GM23338 (cell line): ENCODE results near the gene FILIP1L. TPM values are rescaled to one million over a fixed set of nuclear protein-coding genes. Genes with fewer than 3 reads are reported as not detected.

ENCODE experiments used
- ATAC-seq: fragments of 200-7000 bp; cut with Tn5 transposase; 3 replicates; pipeline ENCODE4 v1.9.1; 2020
- DNase-seq: peaks from one replicate; pipeline ENCODE4 v3.0.0-alpha.2; 2015; ENCODE audit warnings: low spot score
- H2AFZ ChIP-seq: fragments of 200-600 bp; sonication (generic); 2 replicates; pipeline ENCODE4 v1.8.0; 2016; ENCODE audit warnings: antibody characterized with exemption, mild to moderate bottlenecking, moderate library complexity
- H3F3A ChIP-seq: fragments of 200-600 bp; sonication (generic); replicated peaks from 2 replicates; pipeline ENCODE4 v1.8.0; 2017; ENCODE audit warnings: antibody characterized with exemption, mixed run types, low read depth
- H3K27ac ChIP-seq: fragments of 200-600 bp; sonication (generic); 2 replicates; pipeline ENCODE4 v1.6.1; 2016; ENCODE audit warnings: low read depth
- H3K27me3 ChIP-seq: fragments of 200-600 bp; sonication (generic); 2 replicates; pipeline ENCODE4 v1.8.0; 2016; ENCODE audit warnings: mild to moderate bottlenecking, mixed run types, moderate library complexity; ENCODE audit not compliant: insufficient read depth
- H3K36me3 ChIP-seq: fragments of 200-600 bp; sonication (generic); 2 replicates; pipeline ENCODE4 v1.8.0; 2016; ENCODE audit warnings: mild to moderate bottlenecking; ENCODE audit not compliant: insufficient read depth
- H3K4me1 ChIP-seq: fragments of 200-600 bp; sonication (generic); 2 replicates; pipeline ENCODE4 v1.8.0; 2016; ENCODE audit warnings: mild to moderate bottlenecking, moderate library complexity; ENCODE audit not compliant: insufficient read depth
- H3K4me2 ChIP-seq: fragments of 200-600 bp; sonication (generic); 2 replicates; pipeline ENCODE4 v1.7.1; 2017; ENCODE audit warnings: mixed run types
- H3K4me3 ChIP-seq: fragments of 200-600 bp; sonication (generic); 2 replicates; pipeline ENCODE4 v1.6.1; 2016; ENCODE audit warnings: mixed run types
- H3K79me2 ChIP-seq: fragments of 200-600 bp; sonication (generic); replicated peaks from 2 replicates; pipeline ENCODE4 v1.8.0; 2017; ENCODE audit warnings: mild to moderate bottlenecking; ENCODE audit not compliant: insufficient read depth
- H3K9me2 ChIP-seq: fragments of 200-600 bp; sonication (generic); 2 replicates; pipeline ENCODE4 v1.8.0; 2017; ENCODE audit not compliant: insufficient read depth
- H4K20me1 ChIP-seq: fragments of 200-600 bp; sonication (generic); replicated peaks from 2 replicates; pipeline ENCODE4 v1.8.0; 2017; ENCODE audit warnings: mild to moderate bottlenecking; ENCODE audit not compliant: insufficient read depth
- H3K27ac Mint-ChIP-seq: 2 replicates; pipeline ENCODE4 v1.8.0; 2020; ENCODE audit warnings: inconsistent platforms, mild to moderate bottlenecking, moderate library complexity, mixed read lengths
- H3K27me3 Mint-ChIP-seq: 3 replicates; pipeline ENCODE4 v1.8.0; 2022; ENCODE audit warnings: low read depth, mild to moderate bottlenecking, moderate library complexity, mixed read lengths, inconsistent platforms; ENCODE audit not compliant: insufficient read depth, poor library complexity
- H3K36me3 Mint-ChIP-seq: 3 replicates; pipeline ENCODE4 v1.8.0; 2021; ENCODE audit warnings: low read depth, mild to moderate bottlenecking, inconsistent platforms, moderate library complexity, mixed read lengths
- H3K4me1 Mint-ChIP-seq: 3 replicates; pipeline ENCODE4 v1.8.0; 2020; ENCODE audit warnings: mild to moderate bottlenecking, inconsistent platforms, mixed read lengths
- H3K4me3 Mint-ChIP-seq: 3 replicates; pipeline ENCODE4 v1.8.0; 2021; ENCODE audit warnings: moderate library complexity, mild to moderate bottlenecking, inconsistent platforms, mixed read lengths
- H3K9me3 Mint-ChIP-seq: 3 replicates; pipeline ENCODE4 v1.8.0; 2020; ENCODE audit warnings: moderate library complexity, mild to moderate bottlenecking, inconsistent platforms, mixed read lengths
- CREB1 ChIP-seq: fragments of 250-450 bp; sonication (Bioruptor Pico); IDR thresholded peaks from 2 replicates; pipeline ENCODE4 v1.5.0; 2020; ENCODE audit warnings: low read depth, mild to moderate bottlenecking, moderate library complexity
- CTCF ChIP-seq, 2 experiments: fragments of 200-600 bp in 1 of 2; sonication (generic) in 1 of 2; conservative IDR thresholded peaks; 2 replicates each; pipeline versions ENCODE4 v1.5.1 to v1.6.1; 2016 to 2017; ENCODE audit warnings: antibody characterized with exemption in 2 of 2, low read depth in 2 of 2, mild to moderate bottlenecking in 2 of 2, moderate library complexity in 1 of 2
- EZH2phosphoT487 ChIP-seq: fragments of 200-600 bp; sonication (generic); IDR thresholded peaks from one replicate; pipeline ENCODE4 v1.8.1; 2018; ENCODE audit warnings: antibody characterized with exemption; ENCODE audit not compliant: unreplicated experiment
- polyA plus RNA-seq: library from polyadenylated mRNA; unstranded; fragments of >200 nt; fragmentation: Nextera tagmentation; extraction: Ambion mirVana; gene quantifications from 2 replicates; pipeline ENCODE4 v1.2.1, GENCODE V29; 2016
- total RNA-seq: library from RNA; depleted of rRNA; stranded (reverse); fragments of >200 nt; shearing (Covaris generic); gene quantifications from 2 replicates; pipeline ENCODE4 v1.2.3, GENCODE V29; 2014
- TF ChIP-seq, protein P1 (sequence below): fragments of 250-450 bp; sonication (Bioruptor Pico); IDR thresholded peaks from 2 replicates; pipeline ENCODE4 v1.5.0; 2020; ENCODE audit warnings: mild to moderate bottlenecking, moderate library complexity

Gene FILIP1L
- total and polyA plus RNA-seq, 2 experiments from 2014 or later: 1.6 TPM; not detected in 1

DNA sequence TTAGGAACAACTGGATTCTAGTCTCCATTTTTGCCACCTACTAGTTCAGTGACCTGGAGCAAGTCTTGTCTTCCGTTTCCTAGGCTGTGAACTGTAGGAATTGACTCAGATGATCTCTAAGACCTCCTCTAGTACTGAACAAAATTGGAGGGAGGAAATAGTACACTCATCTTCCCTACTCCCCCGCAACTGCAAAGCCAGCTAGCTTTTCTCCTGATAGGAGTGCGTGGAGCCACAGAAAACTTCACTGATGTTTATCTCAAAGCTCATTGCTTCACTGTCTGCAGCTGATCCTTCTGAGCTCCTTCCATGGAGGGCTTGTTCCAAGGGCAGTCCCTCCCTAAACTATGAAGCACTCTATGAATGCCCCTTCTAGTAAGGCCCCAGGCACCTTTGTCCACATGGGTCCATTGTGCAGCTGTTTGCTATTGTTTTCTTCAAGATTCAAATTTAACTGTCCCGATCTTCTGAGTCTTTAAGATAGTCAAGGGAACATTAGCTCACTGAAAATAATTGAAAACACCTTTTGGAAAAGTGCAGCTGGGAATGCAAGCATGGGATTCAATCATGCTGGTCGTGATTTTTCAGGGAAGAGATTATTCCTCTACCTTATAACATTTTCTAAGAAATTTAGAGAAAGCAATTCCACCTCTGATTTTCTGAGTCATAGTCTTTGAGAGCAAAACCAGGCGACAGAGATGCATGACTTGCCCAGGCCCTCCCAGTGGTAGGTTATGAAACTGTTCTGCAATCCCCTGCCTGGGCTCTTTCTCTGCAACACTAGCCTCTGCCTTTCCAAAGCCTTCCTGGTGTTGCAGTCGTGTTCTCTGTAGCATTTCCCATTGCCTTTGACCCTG, 24.3 kb downstream of the FILIP1L start:
- peaks cover 4% of the 10 kb centered on the region for H3K27me3 Mint-ChIP-seq
- H3K27ac Mint-ChIP-seq: peak overlapping the region; percentile 59
- Histone ChIP-seq H3K4me1 (peaks cover 28% of the 10 kb centered on the region; the same call in 1 of the 2 replicates), H4K20me1 (no peaks in the 10 kb centered on the region), H3K79me2 (no peaks in the 10 kb centered on the region), H3K27ac (peak overlapping the region; percentile 12; the same call in 1 of the 2 replicates), H3K27me3 (no peaks in the 10 kb centered on the region), H3F3A (no peaks in the 10 kb centered on the region), H2AFZ (no peak overlapping the region), H3K4me2 (no peak overlapping the region), H3K9me2 (no peaks in the 10 kb centered on the region), H3K36me3 (no peaks in the 10 kb centered on the region), H3K4me3 (no peak overlapping the region)
- ATAC-seq (peak; percentile 97), DNase-seq (peak; percentile 76)
- TF ChIP-seq, protein P1, sequence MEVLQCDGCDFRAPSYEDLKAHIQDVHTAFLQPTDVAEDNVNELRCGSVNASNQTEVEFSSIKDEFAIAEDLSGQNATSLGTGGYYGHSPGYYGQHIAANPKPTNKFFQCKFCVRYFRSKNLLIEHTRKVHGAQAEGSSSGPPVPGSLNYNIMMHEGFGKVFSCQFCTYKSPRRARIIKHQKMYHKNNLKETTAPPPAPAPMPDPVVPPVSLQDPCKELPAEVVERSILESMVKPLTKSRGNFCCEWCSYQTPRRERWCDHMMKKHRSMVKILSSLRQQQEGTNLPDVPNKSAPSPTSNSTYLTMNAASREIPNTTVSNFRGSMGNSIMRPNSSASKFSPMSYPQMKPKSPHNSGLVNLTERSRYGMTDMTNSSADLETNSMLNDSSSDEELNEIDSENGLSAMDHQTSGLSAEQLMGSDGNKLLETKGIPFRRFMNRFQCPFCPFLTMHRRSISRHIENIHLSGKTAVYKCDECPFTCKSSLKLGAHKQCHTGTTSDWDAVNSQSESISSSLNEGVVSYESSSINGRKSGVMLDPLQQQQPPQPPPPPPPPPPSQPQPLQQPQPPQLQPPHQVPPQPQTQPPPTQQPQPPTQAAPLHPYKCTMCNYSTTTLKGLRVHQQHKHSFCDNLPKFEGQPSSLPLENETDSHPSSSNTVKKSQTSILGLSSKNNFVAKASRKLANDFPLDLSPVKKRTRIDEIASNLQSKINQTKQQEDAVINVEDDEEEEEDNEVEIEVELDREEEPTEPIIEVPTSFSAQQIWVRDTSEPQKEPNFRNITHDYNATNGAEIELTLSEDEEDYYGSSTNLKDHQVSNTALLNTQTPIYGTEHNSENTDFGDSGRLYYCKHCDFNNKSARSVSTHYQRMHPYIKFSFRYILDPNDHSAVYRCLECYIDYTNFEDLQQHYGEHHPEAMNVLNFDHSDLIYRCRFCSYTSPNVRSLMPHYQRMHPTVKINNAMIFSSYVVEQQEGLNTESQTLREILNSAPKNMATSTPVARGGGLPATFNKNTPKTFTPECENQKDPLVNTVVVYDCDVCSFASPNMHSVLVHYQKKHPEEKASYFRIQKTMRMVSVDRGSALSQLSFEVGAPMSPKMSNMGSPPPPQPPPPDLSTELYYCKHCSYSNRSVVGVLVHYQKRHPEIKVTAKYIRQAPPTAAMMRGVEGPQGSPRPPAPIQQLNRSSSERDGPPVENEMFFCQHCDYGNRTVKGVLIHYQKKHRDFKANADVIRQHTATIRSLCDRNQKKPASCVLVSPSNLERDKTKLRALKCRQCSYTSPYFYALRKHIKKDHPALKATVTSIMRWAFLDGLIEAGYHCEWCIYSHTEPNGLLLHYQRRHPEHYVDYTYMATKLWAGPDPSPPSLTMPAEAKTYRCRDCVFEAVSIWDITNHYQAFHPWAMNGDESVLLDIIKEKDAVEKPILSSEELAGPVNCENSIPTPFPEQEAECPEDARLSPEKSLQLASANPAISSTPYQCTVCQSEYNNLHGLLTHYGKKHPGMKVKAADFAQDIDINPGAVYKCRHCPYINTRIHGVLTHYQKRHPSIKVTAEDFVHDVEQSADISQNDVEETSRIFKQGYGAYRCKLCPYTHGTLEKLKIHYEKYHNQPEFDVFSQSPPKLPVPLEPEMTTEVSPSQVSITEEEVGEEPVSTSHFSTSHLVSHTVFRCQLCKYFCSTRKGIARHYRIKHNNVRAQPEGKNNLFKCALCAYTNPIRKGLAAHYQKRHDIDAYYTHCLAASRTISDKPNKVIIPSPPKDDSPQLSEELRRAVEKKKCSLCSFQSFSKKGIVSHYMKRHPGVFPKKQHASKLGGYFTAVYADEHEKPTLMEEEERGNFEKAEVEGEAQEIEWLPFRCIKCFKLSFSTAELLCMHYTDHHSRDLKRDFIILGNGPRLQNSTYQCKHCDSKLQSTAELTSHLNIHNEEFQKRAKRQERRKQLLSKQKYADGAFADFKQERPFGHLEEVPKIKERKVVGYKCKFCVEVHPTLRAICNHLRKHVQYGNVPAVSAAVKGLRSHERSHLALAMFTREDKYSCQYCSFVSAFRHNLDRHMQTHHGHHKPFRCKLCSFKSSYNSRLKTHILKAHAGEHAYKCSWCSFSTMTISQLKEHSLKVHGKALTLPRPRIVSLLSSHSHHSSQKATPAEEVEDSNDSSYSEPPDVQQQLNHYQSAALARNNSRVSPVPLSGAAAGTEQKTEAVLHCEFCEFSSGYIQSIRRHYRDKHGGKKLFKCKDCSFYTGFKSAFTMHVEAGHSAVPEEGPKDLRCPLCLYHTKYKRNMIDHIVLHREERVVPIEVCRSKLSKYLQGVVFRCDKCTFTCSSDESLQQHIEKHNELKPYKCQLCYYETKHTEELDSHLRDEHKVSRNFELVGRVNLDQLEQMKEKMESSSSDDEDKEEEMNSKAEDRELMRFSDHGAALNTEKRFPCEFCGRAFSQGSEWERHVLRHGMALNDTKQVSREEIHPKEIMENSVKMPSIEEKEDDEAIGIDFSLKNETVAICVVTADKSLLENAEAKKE (CRISPR knock-in tag): no peak
- peak; percentile 55 to 58 for TF ChIP-seq CTCF (conservative IDR thresholded peaks at IDR 0.05; ENCODE audit: low read depth in 2 of 2)
- TF ChIP-seq CREB1 (CRISPR knock-in tag): 0 out of 2 replicates have a peak, but pooled peaks have one; percentile 9
- no peak for TF ChIP-seq EZH2phosphoT487
- H3K9me3 Mint-ChIP-seq: no peaks in the 10 kb centered on the region
- peaks cover 41% of the 10 kb centered on the region for H3K4me1 Mint-ChIP-seq
- H3K4me3 Mint-ChIP-seq: no peak overlapping the region
- no peaks in the 10 kb centered on the region for H3K36me3 Mint-ChIP-seq
